NCI-H1694 (cell line): ENCODE results near the gene KLC3.
A peak's percentile ranks its signal among the peaks of the same experiment; 100 is the strongest.

Experiments
- DNase-seq: peaks from one replicate; lab custom pipeline; 2025; lab: John Stamatoyannopoulos, UW

The KLC3 gene

DNA sequence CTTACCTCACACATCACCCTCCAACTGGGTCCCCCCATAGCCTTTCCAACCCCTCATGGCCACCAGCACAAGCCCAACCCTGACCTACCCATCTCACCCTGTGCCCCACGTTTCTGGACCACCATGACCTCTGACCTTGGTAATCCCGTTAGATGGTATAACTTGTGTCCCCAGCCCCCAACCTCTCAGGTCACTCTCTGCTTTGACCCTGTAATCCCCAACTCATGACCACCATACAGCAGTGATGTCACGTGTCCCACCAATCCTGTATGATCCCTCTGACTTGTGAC, 8.5 kb downstream of the KLC3 start:
- no peak for DNase-seq

GRCh38 chr19:45349430-45349941, 8.9 kb downstream of the KLC3 start:
- DNase-seq: no peak

- no peak for DNase-seq
Measured at GRCh38 chr19:45350477-45351058, 10.0 kb downstream of the KLC3 start.

DNA sequence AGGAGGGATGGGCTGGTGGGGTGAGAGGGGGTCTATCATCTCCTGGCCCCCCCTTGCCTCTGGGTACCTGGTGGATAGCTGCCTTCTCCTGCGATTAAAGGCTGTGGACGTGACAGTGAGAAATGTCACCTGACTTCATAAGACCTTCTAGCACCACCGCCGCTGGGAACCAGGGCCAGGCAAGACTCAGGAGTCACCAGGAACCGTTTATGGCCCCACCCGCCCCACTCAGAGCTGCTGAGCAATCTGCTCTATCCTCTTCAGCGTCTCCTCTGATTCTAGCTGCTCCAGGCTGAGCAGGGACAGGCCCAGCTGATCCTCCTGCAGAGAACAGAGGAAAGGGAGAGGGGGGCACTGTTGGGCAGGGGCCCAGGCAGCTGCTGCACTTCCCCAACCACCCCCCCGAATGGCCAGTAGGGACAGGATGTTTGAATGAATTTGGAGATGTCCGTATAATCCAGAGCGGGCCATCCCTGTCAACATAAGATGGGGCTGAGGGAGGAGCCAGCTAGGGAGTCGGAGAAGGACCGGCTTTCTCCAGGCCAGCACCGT, 10.9 kb downstream of the KLC3 start:
- DNase-seq: no peak

- no peak for DNase-seq
Measured at GRCh38 chr19:45352062-45352461, 11.5 kb downstream of the KLC3 start.

DNA sequence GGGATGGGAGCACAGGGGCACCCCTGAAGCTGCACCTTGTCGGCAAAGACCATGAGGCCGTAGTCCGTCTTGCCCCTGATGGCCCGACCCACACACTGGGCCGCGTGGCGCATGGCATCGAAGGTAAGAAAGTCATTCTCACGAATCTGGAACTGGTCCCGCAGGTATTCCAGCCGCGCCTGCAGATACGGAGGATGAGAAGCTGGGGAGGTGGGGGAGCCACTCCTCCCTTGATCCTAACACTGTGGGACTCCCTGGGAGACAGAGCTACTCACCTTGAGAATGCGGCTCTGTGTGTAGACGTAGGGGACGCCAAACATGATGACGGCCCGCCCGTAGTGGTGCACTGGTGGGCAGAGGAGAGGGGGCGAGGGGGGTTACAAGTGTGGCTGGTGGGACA, 11.9 kb downstream of the KLC3 start:
- no peak for DNase-seq

GRCh38 chr19:45352914-45353796, 12.6 kb downstream of the KLC3 start:
- DNase-seq: no peak

- no peak for DNase-seq
Measured at GRCh38 chr19:45354241-45354842, 13.8 kb downstream of the KLC3 start.

DNA sequence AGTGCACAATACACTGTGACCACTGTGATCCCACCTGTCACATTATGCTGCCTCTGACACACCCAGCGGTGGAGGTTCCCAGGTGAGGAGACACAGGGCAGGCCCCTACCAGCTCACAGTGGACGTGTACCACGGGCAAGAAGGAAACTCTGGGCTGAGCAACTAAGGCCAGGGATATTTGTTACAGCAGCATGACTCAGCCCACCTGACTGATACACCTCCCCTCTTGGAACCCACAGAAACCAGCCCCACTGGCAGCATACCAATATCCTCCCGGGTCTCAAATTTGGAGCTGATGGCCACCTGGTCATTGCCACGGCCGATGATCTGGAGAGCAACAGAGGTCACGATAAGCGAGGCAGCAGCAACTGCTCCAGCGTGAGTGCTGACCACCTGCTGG, 14.9 kb downstream of the KLC3 start:
- no peak for DNase-seq

- DNase-seq: no peak
Measured at GRCh38 chr19:45355910-45356309, 15.4 kb downstream of the KLC3 start.

DNA sequence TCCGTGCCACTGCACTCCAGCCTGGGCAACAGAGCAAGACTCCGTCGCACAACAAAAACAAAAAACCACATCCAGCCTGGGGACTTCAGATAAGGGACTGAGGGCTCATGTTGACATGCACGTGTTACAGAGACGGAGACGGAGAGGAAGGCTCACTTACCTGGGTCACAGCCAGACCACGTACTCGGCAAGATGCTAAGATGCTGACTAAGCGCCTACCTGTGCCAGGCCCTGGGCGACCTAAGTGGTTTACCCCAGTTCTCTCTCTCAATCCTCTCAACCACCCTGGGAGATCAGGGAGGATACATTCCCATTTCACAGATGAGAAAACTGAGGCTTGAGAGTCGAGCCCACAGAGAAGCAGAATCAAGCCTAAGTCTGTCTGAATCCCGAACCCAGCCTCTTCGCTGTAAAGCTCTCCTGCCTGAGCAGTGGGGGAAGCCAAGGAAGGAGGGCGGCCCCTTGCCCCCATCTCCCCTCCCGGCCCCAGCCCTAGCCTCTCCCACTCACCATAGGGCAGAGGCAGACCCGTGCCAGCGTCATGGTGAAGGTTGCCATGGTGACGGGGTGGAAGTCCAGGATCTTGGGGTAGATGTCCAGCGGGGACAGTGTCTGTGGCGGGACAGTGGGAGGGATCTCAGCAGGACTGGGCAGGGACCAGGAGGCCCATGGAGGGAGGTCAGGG, 16.4 kb downstream of the KLC3 start:
- no peak for DNase-seq

- no peak for DNase-seq
Measured at GRCh38 chr19:45357445-45357783, 16.9 kb downstream of the KLC3 start.

- DNase-seq: no peak
Measured at GRCh38 chr19:45358213-45358792, 17.8 kb downstream of the KLC3 start.

GRCh38 chr19:45361608-45362007, 21.1 kb downstream of the KLC3 start:
- DNase-seq: no peak

DNA sequence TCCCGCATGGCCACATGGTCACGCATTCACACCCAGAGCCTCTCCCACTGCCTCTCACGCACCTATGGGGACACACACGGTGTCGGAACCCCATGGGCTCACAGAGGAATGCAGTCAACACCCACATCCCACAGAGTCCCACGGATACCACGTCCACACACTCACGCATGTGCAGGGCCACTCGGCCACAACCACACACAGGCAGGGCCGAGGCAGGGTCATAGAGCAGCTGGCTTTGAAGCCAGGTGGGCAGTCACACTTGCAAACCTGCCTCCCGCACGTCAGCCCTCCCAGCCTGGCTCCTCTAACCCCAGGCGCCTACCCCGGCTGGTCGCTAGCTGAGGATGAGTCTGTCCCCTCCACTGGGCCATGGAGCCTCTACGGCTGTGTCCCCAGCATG, 21.7 kb downstream of the KLC3 start:
- no peak for DNase-seq

DNA sequence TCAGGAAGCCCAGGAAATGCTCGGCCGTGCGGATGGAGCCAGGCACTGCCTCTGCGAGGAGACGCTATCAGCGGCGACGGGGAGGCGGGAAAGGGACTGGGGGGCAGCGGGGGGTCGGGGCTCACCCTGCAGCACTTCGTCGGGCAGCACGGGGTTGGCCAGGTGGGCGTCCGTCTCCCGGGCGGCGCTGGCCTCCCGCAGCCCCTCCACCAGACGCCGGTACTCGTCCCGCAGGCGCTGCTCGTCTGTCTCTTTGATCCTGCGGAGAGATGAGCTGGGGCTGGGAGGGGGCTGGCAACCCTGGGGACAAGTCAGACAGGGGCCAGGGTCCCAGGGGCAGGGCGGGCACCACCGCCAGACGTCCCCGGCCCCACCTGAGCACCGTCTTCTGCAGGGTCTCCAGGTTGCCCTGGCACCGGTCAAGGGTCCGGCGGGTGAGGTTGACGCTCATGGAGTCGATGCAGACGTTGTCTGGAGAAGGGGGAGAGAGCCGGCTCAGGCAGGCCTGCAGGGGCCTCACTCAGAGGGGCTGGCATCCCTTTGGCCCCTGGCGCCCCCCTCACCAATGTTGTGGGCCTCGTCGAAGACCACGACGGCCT, 23.4 kb downstream of the KLC3 start:
- no peak for DNase-seq

DNA sequence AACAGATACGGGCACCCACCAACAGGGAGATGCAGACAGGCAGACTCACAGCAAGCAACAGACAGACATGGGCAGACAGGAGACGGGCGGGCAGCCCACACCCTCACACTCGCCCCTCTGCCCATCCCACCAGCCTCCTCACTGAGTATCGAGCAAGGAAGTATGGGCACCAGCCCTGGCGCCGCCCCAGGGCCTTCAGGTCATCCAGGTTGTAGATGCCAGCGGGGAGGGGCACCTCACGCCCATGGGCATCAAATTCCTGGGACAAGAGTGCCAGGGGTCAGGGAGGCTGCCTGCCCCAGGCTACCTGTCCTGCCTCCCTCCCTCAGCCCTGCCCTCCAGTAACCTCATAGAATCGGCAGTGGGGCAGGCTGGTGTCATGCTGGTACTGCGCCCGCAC, 24.1 kb downstream of the KLC3 start:
- DNase-seq: no peak

DNA sequence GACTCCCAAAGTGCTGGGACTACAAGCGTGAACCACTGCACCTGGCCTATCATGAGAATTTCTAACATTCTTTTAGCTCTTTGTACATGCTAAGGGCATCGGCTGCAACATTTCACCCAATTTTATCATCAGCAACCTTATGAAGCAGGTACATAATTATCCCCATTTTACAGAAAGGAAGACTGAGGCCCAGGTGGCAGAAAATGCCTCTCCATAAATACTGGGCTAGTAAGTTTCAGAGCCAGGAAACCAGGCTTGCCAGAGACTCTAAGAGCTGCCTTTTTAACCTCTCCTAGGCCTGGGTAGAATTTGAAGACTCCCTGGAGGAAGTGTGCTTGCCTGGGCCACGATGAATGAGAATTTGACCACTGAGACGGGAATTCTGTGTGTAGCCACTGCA, 27.6 kb downstream of the KLC3 start:
- no peak for DNase-seq

- no peak for DNase-seq
Measured at GRCh38 chr19:45368737-45369340, 28.3 kb downstream of the KLC3 start.

- peak; percentile 97 for DNase-seq
Measured at GRCh38 chr19:45370410-45371204, 30.1 kb downstream of the KLC3 start, which contains the start of gene ERCC2. TSS of gene ERCC2 (minus strand) at chr19:45370573. CDS start at chr19:45370540, 33 bp downstream.
